Activated T-cell treated with anti-CD3 and anti-CD28 coated beads for 1 hour (primary cell): ENCODE data around the gene ERBB4.

Experiments used
- DNase-seq: peaks from one replicate; pipeline ENCODE4 v3.0.0-alpha.2; 2020; ENCODE audit warnings: low read depth

Gene ERBB4

GRCh38 chr2:211468217-211468616 is 1070.4 kb downstream of the ERBB4 start:
- DNase-seq = no peak

- no peak for DNase-seq
Measured at GRCh38 chr2:211463397-211463796, 1075.2 kb downstream of the ERBB4 start.

GRCh38 chr2:211458974-211459373 is 1079.6 kb downstream of the ERBB4 start:
- no peak for DNase-seq

GRCh38 chr2:211457325-211457724 is 1081.3 kb downstream of the ERBB4 start:
- DNase-seq = no peak

- DNase-seq = no peak
Measured at GRCh38 chr2:211455216-211455841, 1083.3 kb downstream of the ERBB4 start.

GRCh38 chr2:211454679-211455078 is 1083.9 kb downstream of the ERBB4 start:
- no peak for DNase-seq

- DNase-seq = no peak
Measured at GRCh38 chr2:211453311-211453887, 1085.2 kb downstream of the ERBB4 start.

- DNase-seq = no peak
Measured at GRCh38 chr2:211451642-211452041, 1087.0 kb downstream of the ERBB4 start.

GRCh38 chr2:211449819-211450218 is 1088.8 kb downstream of the ERBB4 start:
- no peak for DNase-seq

- no peak for DNase-seq
Measured at GRCh38 chr2:211447548-211447947, 1091.1 kb downstream of the ERBB4 start.

- no peak for DNase-seq
Measured at GRCh38 chr2:211440107-211440506, 1098.5 kb downstream of the ERBB4 start.

- DNase-seq = no peak
Measured at GRCh38 chr2:211439011-211439410, 1099.6 kb downstream of the ERBB4 start.

- no peak for DNase-seq
Measured at GRCh38 chr2:211437396-211437795, 1101.2 kb downstream of the ERBB4 start.

GRCh38 chr2:211436182-211436581 is 1102.4 kb downstream of the ERBB4 start:
- no peak for DNase-seq

GRCh38 chr2:211435331-211435730 is 1103.3 kb downstream of the ERBB4 start:
- DNase-seq = no peak

- DNase-seq = no peak
Measured at GRCh38 chr2:211434773-211435172, 1103.8 kb downstream of the ERBB4 start.

- DNase-seq = no peak
Measured at GRCh38 chr2:211429256-211429920, 1109.2 kb downstream of the ERBB4 start.

GRCh38 chr2:211426240-211426639 is 1112.4 kb downstream of the ERBB4 start:
- no peak for DNase-seq

GRCh38 chr2:211423018-211423417 is 1115.6 kb downstream of the ERBB4 start:
- no peak for DNase-seq

GRCh38 chr2:211417544-211417943 is 1121.1 kb downstream of the ERBB4 start:
- DNase-seq = no peak

GRCh38 chr2:211416373-211416772 is 1122.2 kb downstream of the ERBB4 start:
- no peak for DNase-seq

GRCh38 chr2:211413746-211414145 is 1124.9 kb downstream of the ERBB4 start:
- DNase-seq = no peak

- DNase-seq = no peak
Measured at GRCh38 chr2:211408483-211408891, 1130.1 kb downstream of the ERBB4 start.

GRCh38 chr2:211407076-211407475 is 1131.5 kb downstream of the ERBB4 start:
- no peak for DNase-seq
